CD8-positive, alpha-beta memory T cell (primary cell): ENCODE data around the gene UBQLN3. TPM values are rescaled to one million over a fixed set of nuclear protein-coding genes. Genes with fewer than 3 reads are reported as not detected.

ENCODE experiments used
- CTCF ChIA-PET: fragments of 350-600 bp; sonication (Branson Sonifier 250); formaldehyde crosslinking; loops from one replicate; lab custom pipeline; 2021; ENCODE audit warnings: antibody characterized with exemption; lab: Charles Lee
- POLR2A ChIA-PET: fragments of 350-600 bp; sonication (Branson Sonifier 250); formaldehyde crosslinking; loops from one replicate; lab custom pipeline; 2021; ENCODE audit warnings: antibody characterized with exemption; lab: Charles Lee
- DNase-seq, 5 donors: peaks; one replicate each; pipeline versions ENCODE4 v3.0.0 to v3.0.0-alpha.2; 2020 to 2022; ENCODE audit warnings: mixed read lengths in 1 of 5
- H3K27ac ChIP-seq: one replicate; pipeline ENCODE4 v1.7.0; 2013; ENCODE audit warnings: low read depth, mild to moderate bottlenecking, low read length, moderate library complexity
- H3K27me3 ChIP-seq: 2 replicates; pipeline ENCODE4 v1.7.0; 2013; ENCODE audit warnings: low read length, mild to moderate bottlenecking; ENCODE audit not compliant: insufficient read depth, poor library complexity, severe bottlenecking
- H3K36me3 ChIP-seq: 2 replicates; pipeline ENCODE4 v1.7.0; 2013; ENCODE audit warnings: mild to moderate bottlenecking, low read length, moderate library complexity; ENCODE audit not compliant: insufficient read depth
- H3K4me1 ChIP-seq: 2 replicates; pipeline ENCODE4 v1.7.0; 2013; ENCODE audit warnings: mild to moderate bottlenecking, low read length, moderate library complexity; ENCODE audit not compliant: insufficient read depth
- H3K4me3 ChIP-seq: 2 replicates; pipeline ENCODE4 v1.7.0; 2013; ENCODE audit warnings: mild to moderate bottlenecking, low read length
- H3K9me3 ChIP-seq: 2 replicates; pipeline ENCODE4 v1.7.0; 2013; ENCODE audit warnings: mild to moderate bottlenecking, low read length
- H3K27ac Mint-ChIP-seq, 8 donors: one replicate each; pipeline ENCODE4 v1.8.0; 2020 to 2021; ENCODE audit warnings: mixed read lengths in 8 of 8, mild to moderate bottlenecking in 6 of 8, inconsistent platforms in 3 of 8, moderate library complexity in 3 of 8
- H3K27me3 Mint-ChIP-seq, 2 donors: one replicate each; pipeline ENCODE4 v1.8.0; 2020 to 2021; ENCODE audit warnings: mixed read lengths in 2 of 2, mild to moderate bottlenecking in 1 of 2, moderate library complexity in 1 of 2
- H3K36me3 Mint-ChIP-seq, 3 donors: one replicate each; pipeline ENCODE4 v1.8.0; 2020 to 2021; ENCODE audit warnings: mixed read lengths in 3 of 3, inconsistent platforms in 1 of 3, mild to moderate bottlenecking in 1 of 3
- H3K4me1 Mint-ChIP-seq, 3 donors: one replicate each; pipeline ENCODE4 v1.8.0; 2020 to 2021; ENCODE audit warnings: mixed read lengths in 3 of 3, inconsistent platforms in 1 of 3, mild to moderate bottlenecking in 1 of 3
- H3K4me3 Mint-ChIP-seq, 7 donors: one replicate each; pipeline ENCODE4 v1.8.0; 2020 to 2021; ENCODE audit warnings: mixed read lengths in 7 of 7, mild to moderate bottlenecking in 6 of 7, moderate library complexity in 4 of 7, inconsistent platforms in 2 of 7
- H3K9me3 Mint-ChIP-seq, 5 donors: one replicate each; pipeline ENCODE4 v1.8.0; 2020 to 2022; ENCODE audit warnings: mixed read lengths in 5 of 5, mild to moderate bottlenecking in 3 of 5, moderate library complexity in 2 of 5, inconsistent platforms in 1 of 5
- polyA plus RNA-seq: library from polyadenylated mRNA; unstranded; fragments of 300-500 nt; fragmentation: Illumina TruSeq; gene quantifications from one replicate; pipeline ENCODE4 v1.2.3, GENCODE V29; 2021
- total RNA-seq, 2 experiments: library from RNA; stranded (reverse); gene quantifications; one replicate each; pipeline ENCODE4 v1.2.3, GENCODE V29; 2021

UBQLN3 gene
- total RNA-seq = not detected
- not detected for polyA plus RNA-seq

GRCh38 chr11:5509803-5510202 is at the start of gene UBQLN3:
Gene UBQLN3, minus strand, starts transcription at chr11:5509957. Its CDS starts 399 bp downstream, at chr11:5509558.
- CTCF ChIA-PET = interaction anchor here (1.4 kb wide), 1 partner anchor 17 kb away, joined by 3 read pairs; no protein-coding TSS in a partner anchor
- POLR2A ChIA-PET = no interaction called here
- H3K36me3 ChIP-seq = no peaks in the 10 kb centered on the region
- H3K27me3 ChIP-seq = no peaks in the 10 kb centered on the region
- H3K27ac ChIP-seq = no peak within 1 kb of the TSS
- no peaks in the 10 kb centered on the region for H3K4me1 ChIP-seq
- peaks cover 3 to 11% of the 10 kb centered on the region in 2 donors for H3K27me3 Mint-ChIP-seq
- no peaks in the 10 kb centered on the region for H3K4me1 Mint-ChIP-seq
- no peak within 1 kb of the TSS for H3K4me3 Mint-ChIP-seq
- no peak within 1 kb of the TSS for H3K4me3 ChIP-seq
- no peaks in the 10 kb centered on the region for H3K9me3 Mint-ChIP-seq
- DNase-seq = no peak
- no peaks in the 10 kb centered on the region for H3K36me3 Mint-ChIP-seq
- no peaks in the 10 kb centered on the region for H3K9me3 ChIP-seq
- H3K27ac Mint-ChIP-seq = peak within 1 kb of the TSS in 1 of 8 donors; percentile 12

DNA sequence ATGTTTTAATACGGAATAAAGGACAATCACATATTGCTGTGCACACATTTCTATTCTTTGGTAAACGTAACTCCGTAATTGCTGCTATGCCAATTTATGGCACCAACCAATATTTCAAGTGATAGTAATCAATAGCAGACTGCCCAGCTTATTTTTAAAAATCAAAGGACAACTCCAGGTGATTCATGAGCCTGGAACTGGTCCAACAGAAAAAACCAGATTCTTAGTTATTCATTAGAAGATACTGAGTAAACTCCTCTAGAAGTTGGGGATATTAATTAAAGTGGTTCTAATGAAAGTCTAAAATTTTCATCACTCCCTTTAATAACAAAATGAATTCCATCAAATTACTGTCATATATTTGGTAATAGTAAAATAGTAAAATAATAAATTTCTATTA is 48.0 kb upstream of the UBQLN3 start:
- no peak for DNase-seq
- POLR2A ChIA-PET = no interaction called here

DNA sequence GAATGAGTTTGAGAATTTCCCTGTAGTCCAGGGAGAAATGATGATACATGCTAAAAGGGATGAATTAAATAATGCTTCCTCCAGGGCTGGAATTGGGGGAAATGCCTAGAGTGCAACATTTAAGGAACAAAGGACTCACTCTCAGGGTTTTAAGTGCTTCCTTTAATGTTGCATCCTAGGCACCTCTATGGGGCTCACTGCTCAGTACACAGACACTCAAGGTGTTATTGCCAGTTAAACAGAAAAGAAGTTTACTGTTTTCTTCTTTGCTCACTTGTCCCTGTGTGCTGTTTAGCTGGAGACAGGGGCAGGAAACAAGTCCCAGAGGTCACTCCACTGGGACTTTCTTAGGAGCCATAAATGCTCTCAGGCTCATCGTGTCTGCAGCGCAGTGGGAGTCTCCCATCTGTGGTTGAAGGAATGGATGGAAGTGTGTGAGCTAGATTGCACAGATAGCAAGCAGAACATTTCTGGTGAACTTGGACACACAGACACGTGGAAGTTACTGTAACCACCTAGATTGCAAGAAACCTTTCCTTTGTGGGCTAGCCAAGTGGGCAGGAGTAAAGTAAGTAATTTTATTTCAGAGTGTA is 46.9 kb upstream of the UBQLN3 start:
- Histone ChIP-seq H3K36me3 (no peaks in the 10 kb centered on the region), H3K4me3 (no peak overlapping the region), H3K27ac (no peak overlapping the region), H3K9me3 (no peaks in the 10 kb centered on the region), H3K27me3 (no peaks in the 10 kb centered on the region), H3K4me1 (no peaks in the 10 kb centered on the region)
- ChIA-PET POLR2A (no interaction called here), CTCF (no interaction called here)
- Mint-ChIP-seq H3K9me3 (peaks cover 0 to 1% (median 0%) of the 10 kb centered on the region in 5 donors), H3K4me1 (no peaks in the 10 kb centered on the region), H3K27ac (no peak overlapping the region), H3K27me3 (peaks cover 18 to 19% of the 10 kb centered on the region in 2 donors), H3K4me3 (no peak overlapping the region), H3K36me3 (no peaks in the 10 kb centered on the region)
- DNase-seq = no peak

More for the DNA sequence above, 48.0 kb upstream of the UBQLN3 start:
- H3K4me1 ChIP-seq = no peaks in the 10 kb centered on the region
- Mint-ChIP-seq H3K36me3 (no peaks in the 10 kb centered on the region), H3K27me3 (peaks cover 10 to 13% of the 10 kb centered on the region in 2 donors), H3K4me3 (no peak overlapping the region), H3K4me1 (no peaks in the 10 kb centered on the region), H3K9me3 (no peaks in the 10 kb centered on the region), H3K27ac (no peak overlapping the region)
- no peak overlapping the region for H3K27ac ChIP-seq
- H3K27me3 ChIP-seq = no peaks in the 10 kb centered on the region
- no peak overlapping the region for H3K4me3 ChIP-seq
- CTCF ChIA-PET = no interaction called here
- no peaks in the 10 kb centered on the region for H3K36me3 ChIP-seq
- no peaks in the 10 kb centered on the region for H3K9me3 ChIP-seq

GRCh38 chr11:5553343-5553742 is 43.6 kb upstream of the UBQLN3 start:
- Mint-ChIP-seq H3K4me1 (no peaks in the 10 kb centered on the region), H3K27ac (no peak overlapping the region), H3K27me3 (peaks cover 20 to 29% of the 10 kb centered on the region in 2 donors), H3K36me3 (peaks cover 0 to 4% (median 0%) of the 10 kb centered on the region in 3 donors), H3K9me3 (peaks cover 0 to 5% (median 0%) of the 10 kb centered on the region in 5 donors), H3K4me3 (no peak overlapping the region)
- Histone ChIP-seq H3K27ac (no peak overlapping the region), H3K27me3 (no peaks in the 10 kb centered on the region), H3K9me3 (no peaks in the 10 kb centered on the region), H3K4me3 (no peak overlapping the region), H3K36me3 (no peaks in the 10 kb centered on the region), H3K4me1 (no peaks in the 10 kb centered on the region)
- ChIA-PET CTCF (no interaction called here), POLR2A (no interaction called here)
- no peak for DNase-seq

DNA sequence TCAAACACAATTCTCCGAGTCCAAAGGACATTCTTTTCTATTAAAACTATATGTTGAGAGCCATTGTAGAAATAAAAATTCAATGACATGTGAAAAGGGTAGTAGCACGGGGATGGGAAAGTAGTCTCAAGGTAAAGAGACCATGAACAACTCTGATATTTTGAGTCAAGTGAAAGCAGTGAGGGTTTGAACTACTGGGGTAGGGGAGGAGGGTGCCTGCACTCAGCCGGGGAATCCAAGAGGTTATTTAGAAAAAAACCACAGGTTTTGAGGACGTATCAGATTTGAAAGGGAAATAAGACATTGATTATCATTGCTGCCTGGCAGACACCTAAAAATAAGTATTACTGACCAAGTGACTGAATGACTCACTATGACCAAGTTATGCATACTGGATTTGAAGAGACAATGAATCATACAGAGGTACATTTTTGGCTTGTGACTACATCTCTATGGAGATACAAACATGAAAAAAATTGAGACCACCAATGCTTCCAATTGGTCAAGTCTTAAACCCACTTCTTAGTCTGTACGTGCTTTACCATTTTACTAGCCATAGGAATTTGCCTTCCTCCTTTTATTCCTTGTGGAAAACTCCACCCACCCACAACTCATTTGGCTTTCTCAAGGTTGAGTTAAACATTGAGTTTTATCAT is 40.8 kb upstream of the UBQLN3 start:
- peaks cover 0 to 5% (median 0%) of the 10 kb centered on the region in 5 donors for H3K9me3 Mint-ChIP-seq
- CTCF ChIA-PET = no interaction called here

DNA sequence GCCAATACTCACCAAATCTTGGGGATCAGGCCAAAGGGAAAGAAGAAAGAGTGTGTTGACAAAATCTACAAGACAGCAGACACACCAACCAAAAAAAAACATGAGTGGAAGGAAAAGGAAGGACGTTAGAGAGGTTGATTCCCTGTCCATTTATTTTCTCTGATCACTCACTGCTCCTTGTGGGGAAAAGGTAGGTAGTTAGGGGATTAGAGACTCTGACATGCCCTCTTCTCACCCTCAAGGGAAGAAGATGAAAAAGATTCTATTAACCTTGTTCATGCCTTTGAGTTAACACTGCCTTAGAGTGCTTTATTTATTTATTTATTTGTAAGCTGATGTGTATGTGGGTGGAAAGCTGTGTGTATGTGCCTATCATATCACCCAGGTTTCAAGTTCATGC is 38.7 kb upstream of the UBQLN3 start, which contains the start of gene OR52H1:
TSS of gene OR52H1 (minus strand) at position 101 of the 400 bp plus-strand sequence. CDS start 3,035 bp downstream, outside the sequence.
- Mint-ChIP-seq H3K27ac (no peak within 1 kb of the TSS), H3K9me3 (peaks cover 0 to 5% (median 0%) of the 10 kb centered on the region in 5 donors), H3K27me3 (peaks cover 14 to 23% of the 10 kb centered on the region in 2 donors), H3K36me3 (peaks cover 0 to 4% (median 0%) of the 10 kb centered on the region in 3 donors), H3K4me1 (no peaks in the 10 kb centered on the region), H3K4me3 (no peak within 1 kb of the TSS)
- Histone ChIP-seq H3K9me3 (no peaks in the 10 kb centered on the region), H3K27me3 (no peaks in the 10 kb centered on the region), H3K4me1 (no peaks in the 10 kb centered on the region), H3K27ac (no peak within 1 kb of the TSS), H3K4me3 (no peak within 1 kb of the TSS), H3K36me3 (no peaks in the 10 kb centered on the region)
- POLR2A ChIA-PET = no interaction called here
- CTCF ChIA-PET = no interaction called here
- DNase-seq = no peak

More for the DNA sequence above, 40.8 kb upstream of the UBQLN3 start:
- DNase-seq = no peak
- Mint-ChIP-seq H3K27ac (no peak overlapping the region), H3K27me3 (peaks cover 15 to 23% of the 10 kb centered on the region in 2 donors), H3K4me3 (no peak overlapping the region), H3K36me3 (peaks cover 0 to 4% (median 0%) of the 10 kb centered on the region in 3 donors), H3K4me1 (no peaks in the 10 kb centered on the region)
- H3K4me1 ChIP-seq = no peaks in the 10 kb centered on the region
- H3K36me3 ChIP-seq = no peaks in the 10 kb centered on the region
- H3K4me3 ChIP-seq = no peak overlapping the region
- H3K27me3 ChIP-seq = no peaks in the 10 kb centered on the region
- H3K27ac ChIP-seq = no peak overlapping the region
- POLR2A ChIA-PET = no interaction called here
- H3K9me3 ChIP-seq = no peaks in the 10 kb centered on the region

DNA sequence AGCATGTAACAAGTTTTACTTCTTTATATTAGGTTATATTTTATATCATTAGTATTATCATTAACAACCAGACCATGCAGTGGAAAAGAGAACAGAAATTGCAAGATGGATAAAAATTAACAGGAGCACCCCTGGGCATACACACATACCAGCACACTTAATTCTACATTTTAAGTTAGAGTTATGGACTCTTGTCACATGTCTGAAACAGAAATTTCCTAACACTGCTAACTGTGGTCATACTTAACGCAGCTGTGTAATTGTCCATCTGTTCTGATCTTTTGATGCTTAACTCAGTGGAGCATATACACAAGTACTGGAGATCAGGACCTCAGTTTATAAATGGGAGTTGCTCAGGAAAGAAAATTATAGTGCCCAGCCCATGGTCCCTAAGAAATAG is 38.2 kb upstream of the UBQLN3 start:
- ChIA-PET CTCF (no interaction called here), POLR2A (no interaction called here)
- no peaks in the 10 kb centered on the region for H3K4me1 Mint-ChIP-seq
- Histone ChIP-seq H3K27me3 (no peaks in the 10 kb centered on the region), H3K36me3 (no peaks in the 10 kb centered on the region), H3K4me3 (no peak overlapping the region), H3K27ac (no peak overlapping the region), H3K4me1 (no peaks in the 10 kb centered on the region), H3K9me3 (no peaks in the 10 kb centered on the region)
- no peak overlapping the region for H3K4me3 Mint-ChIP-seq
- peaks cover 0 to 5% (median 0%) of the 10 kb centered on the region in 5 donors for H3K9me3 Mint-ChIP-seq
- no peak overlapping the region for H3K27ac Mint-ChIP-seq
- peaks cover 13 to 23% of the 10 kb centered on the region in 2 donors for H3K27me3 Mint-ChIP-seq
- H3K36me3 Mint-ChIP-seq = peaks cover 0 to 4% (median 0%) of the 10 kb centered on the region in 3 donors
- DNase-seq = no peak

DNA sequence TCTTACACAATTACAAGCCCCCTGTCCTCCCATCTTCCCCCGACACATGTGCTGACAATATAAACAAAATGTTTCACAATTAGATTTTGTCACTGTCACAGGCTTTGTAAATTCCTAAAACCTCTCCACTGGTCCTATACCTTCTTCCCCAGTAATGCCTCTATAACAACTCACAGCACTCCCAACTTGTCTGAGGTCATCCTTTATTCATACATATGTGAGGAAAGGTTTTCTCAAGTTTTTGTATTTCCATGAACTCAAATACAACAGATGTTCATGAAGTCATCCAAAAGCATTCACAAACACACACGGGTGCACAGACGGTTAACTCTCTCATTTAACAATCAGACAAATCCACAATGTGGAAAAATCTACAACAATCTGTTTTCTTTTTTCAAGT is 36.7 kb upstream of the UBQLN3 start:
- H3K27me3 ChIP-seq = no peaks in the 10 kb centered on the region

More for the DNA sequence above, 36.7 kb upstream of the UBQLN3 start:
- Histone ChIP-seq H3K4me3 (no peak overlapping the region), H3K36me3 (no peaks in the 10 kb centered on the region), H3K27ac (no peak overlapping the region), H3K9me3 (no peaks in the 10 kb centered on the region), H3K4me1 (no peaks in the 10 kb centered on the region)
- ChIA-PET CTCF (no interaction called here), POLR2A (no interaction called here)
- no peak for DNase-seq
- H3K9me3 Mint-ChIP-seq = peaks cover 0 to 2% (median 0%) of the 10 kb centered on the region in 5 donors
- peak overlapping the region in 1 of 8 donors; percentile 26 for H3K27ac Mint-ChIP-seq
- no peak overlapping the region for H3K4me3 Mint-ChIP-seq
- H3K36me3 Mint-ChIP-seq = peaks cover 0 to 4% (median 0%) of the 10 kb centered on the region in 3 donors
- peaks cover 5 to 16% of the 10 kb centered on the region in 2 donors for H3K27me3 Mint-ChIP-seq
- no peaks in the 10 kb centered on the region for H3K4me1 Mint-ChIP-seq
